Mesenchymal stem cell (in vitro differentiated cells and primary cell): ENCODE measurements around the gene C19orf33.

Experiments
- DNase-seq: peaks from one replicate; pipeline ENCODE4 v3.0.0-alpha.2; 2013
- H2AFZ ChIP-seq: one replicate; pipeline ENCODE4 v1.6.1; 2013; ENCODE audit warnings: low read depth, mild to moderate bottlenecking, control low read depth, inconsistent platforms, low read length, moderate library complexity
- H2AK5ac ChIP-seq: 2 replicates; pipeline ENCODE4 v1.6.1; 2013; ENCODE audit warnings: low read length, moderate library complexity, mild to moderate bottlenecking, inconsistent platforms; ENCODE audit not compliant: severe bottlenecking
- H2BK120ac ChIP-seq: one replicate; pipeline ENCODE4 v1.6.1; 2013; ENCODE audit warnings: low read depth, mild to moderate bottlenecking, inconsistent platforms, low read length, moderate library complexity
- H2BK12ac ChIP-seq, 2 experiments: one replicate each; pipeline ENCODE4 v1.6.1; 2013; ENCODE audit warnings: inconsistent platforms in 2 of 2, low read length in 2 of 2, mild to moderate bottlenecking in 2 of 2, moderate library complexity in 2 of 2, control low read depth in 1 of 2
- H2BK15ac ChIP-seq: one replicate; pipeline ENCODE4 v1.6.1; 2013; ENCODE audit warnings: mild to moderate bottlenecking, low read depth, inconsistent platforms; ENCODE audit not compliant: poor library complexity, severe bottlenecking
- H2BK5ac ChIP-seq: 2 replicates; pipeline ENCODE4 v1.6.1; 2013; ENCODE audit warnings: low read depth, mild to moderate bottlenecking, low read length, control low read depth, inconsistent platforms; ENCODE audit not compliant: poor library complexity, severe bottlenecking
- H3K14ac ChIP-seq, 2 experiments: one replicate each; pipeline ENCODE4 v1.6.1; 2013; ENCODE audit warnings: inconsistent platforms in 2 of 2, low read length in 2 of 2, control low read depth in 1 of 2, mild to moderate bottlenecking in 1 of 2, moderate library complexity in 1 of 2
- H3K18ac ChIP-seq, 2 experiments: one replicate each; pipeline ENCODE4 v1.6.1; 2013; ENCODE audit warnings: inconsistent platforms in 2 of 2, low read length in 2 of 2, control low read depth in 1 of 2, low read depth in 1 of 2, mild to moderate bottlenecking in 1 of 2
- H3K23ac ChIP-seq, 2 experiments: one replicate each; pipeline ENCODE4 v1.6.1; 2013; ENCODE audit warnings: inconsistent platforms in 2 of 2, low read length in 2 of 2, mild to moderate bottlenecking in 2 of 2, moderate library complexity in 2 of 2, control low read depth in 1 of 2
- H3K27ac ChIP-seq: 2 replicates; pipeline ENCODE4 v1.5.1; 2013; ENCODE audit warnings: mild to moderate bottlenecking, moderate library complexity, low read length, control low read depth, inconsistent platforms; ENCODE audit not compliant: poor library complexity, severe bottlenecking
- H3K27me3 ChIP-seq, 2 experiments: 2 replicates each; pipeline versions ENCODE4 v1.6.1 to v1.7.0; 2013; ENCODE audit warnings: low read length in 2 of 2, mild to moderate bottlenecking in 2 of 2, moderate library complexity in 2 of 2, control low read depth in 1 of 2, inconsistent platforms in 1 of 2; ENCODE audit not compliant: control insufficient read depth in 1 of 2, insufficient read depth in 1 of 2
- H3K36me3 ChIP-seq, 2 experiments: 2 replicates each; pipeline versions ENCODE4 v1.6.1 to v1.7.0; 2013; ENCODE audit warnings: low read length in 2 of 2, control low read depth in 1 of 2, inconsistent platforms in 1 of 2, low read depth in 1 of 2, mild to moderate bottlenecking in 1 of 2; ENCODE audit not compliant: insufficient read depth in 2 of 2, control insufficient read depth in 1 of 2
- H3K4ac ChIP-seq, 2 experiments: one replicate each; pipeline ENCODE4 v1.6.1; 2013; ENCODE audit warnings: inconsistent platforms in 2 of 2, low read length in 2 of 2, mild to moderate bottlenecking in 2 of 2, moderate library complexity in 2 of 2, control low read depth in 1 of 2, low read depth in 1 of 2
- H3K4me1 ChIP-seq: 2 replicates; pipeline ENCODE4 v1.6.1; 2013; ENCODE audit warnings: low read depth, low read length, control low read depth; ENCODE audit not compliant: control insufficient read depth, insufficient read depth
- H3K4me2 ChIP-seq: 2 replicates; pipeline ENCODE4 v1.6.1; 2013; ENCODE audit warnings: low read length, mild to moderate bottlenecking, inconsistent platforms; ENCODE audit not compliant: poor library complexity, severe bottlenecking
- H3K4me3 ChIP-seq, 2 experiments: 2 replicates each; pipeline versions ENCODE4 v1.5.1 to v1.7.0; 2013; ENCODE audit warnings: low read length in 2 of 2, mild to moderate bottlenecking in 2 of 2, control low read depth in 1 of 2, low read depth in 1 of 2; ENCODE audit not compliant: insufficient read depth in 1 of 2
- H3K79me1 ChIP-seq: replicated peaks from 2 replicates; pipeline ENCODE4 v1.6.1; 2013; ENCODE audit warnings: mild to moderate bottlenecking, control low read depth, low read length, inconsistent platforms; ENCODE audit not compliant: poor library complexity, severe bottlenecking
- H3K9ac ChIP-seq: 2 replicates; pipeline ENCODE4 v1.7.0; 2013; ENCODE audit warnings: mild to moderate bottlenecking, low read length, moderate library complexity
- H3K9me3 ChIP-seq: 2 replicates; pipeline ENCODE4 v1.7.0; 2013; ENCODE audit warnings: mild to moderate bottlenecking, low read length; ENCODE audit not compliant: control insufficient read depth
- H4K8ac ChIP-seq: one replicate; pipeline ENCODE4 v1.6.1; 2013; ENCODE audit warnings: inconsistent platforms, mild to moderate bottlenecking, low read length, moderate library complexity
- H4K91ac ChIP-seq: one replicate; pipeline ENCODE4 v1.6.1; 2013; ENCODE audit warnings: mild to moderate bottlenecking, low read length, inconsistent platforms
- WGBS: methylation state at CpG from one replicate; pipeline ENCODE4 v1.1.7; 2013; ENCODE audit warnings: mixed read lengths; 5-methylcytosine and 5-hydroxymethylcytosine counted together

C19orf33 gene

DNA sequence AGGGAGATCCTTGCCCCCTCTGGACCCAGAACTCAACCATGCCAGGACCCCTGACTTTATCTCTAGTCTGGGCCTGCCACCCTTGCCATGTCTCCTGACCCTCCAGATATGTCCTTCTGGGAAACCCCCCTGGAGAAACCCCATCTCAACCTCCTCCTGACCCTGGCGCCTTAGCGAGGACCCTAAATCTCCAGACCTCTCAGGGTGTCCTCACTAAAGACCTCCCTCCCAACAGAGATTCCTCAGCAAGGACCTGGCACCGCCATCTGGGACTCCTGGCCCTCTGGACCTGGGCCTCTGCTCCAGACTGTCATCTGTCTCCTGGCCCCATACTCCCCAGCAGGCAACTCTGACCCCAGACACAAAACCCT, 16.9 kb downstream of the C19orf33 start:
- no peak overlapping the region for H2BK5ac ChIP-seq
- peaks cover 0 to 15% of the 10 kb centered on the region in 2 experiments for H3K27me3 ChIP-seq
- H3K36me3 ChIP-seq = peaks cover 0 to 7% of the 10 kb centered on the region in 2 experiments
- peak overlapping the region; percentile 78 for H3K9ac ChIP-seq
- no peak overlapping the region for H3K4me2 ChIP-seq
- no peak overlapping the region for H3K4me3 ChIP-seq
- H3K27ac ChIP-seq = no peak overlapping the region
- no peak overlapping the region for H3K14ac ChIP-seq
- H3K23ac ChIP-seq = no peak overlapping the region
- no peak overlapping the region for H2AFZ ChIP-seq
- H2BK120ac ChIP-seq = no peak overlapping the region
- 98% methylated on average over 3 of the region's 3 CpGs for WGBS
- H3K18ac ChIP-seq = no peak overlapping the region
- DNase-seq = no peak
- H2BK15ac ChIP-seq = no peak overlapping the region
- no peak overlapping the region for H2BK12ac ChIP-seq
- no peak overlapping the region for H3K4ac ChIP-seq
- H4K91ac ChIP-seq = no peak overlapping the region
- no peak overlapping the region for H2AK5ac ChIP-seq
- peaks cover 19% of the 10 kb centered on the region for H3K4me1 ChIP-seq
- H3K9me3 ChIP-seq = no peaks in the 10 kb centered on the region
- no peak overlapping the region for H4K8ac ChIP-seq
- peaks cover 5% of the 10 kb centered on the region for H3K79me1 ChIP-seq

DNA sequence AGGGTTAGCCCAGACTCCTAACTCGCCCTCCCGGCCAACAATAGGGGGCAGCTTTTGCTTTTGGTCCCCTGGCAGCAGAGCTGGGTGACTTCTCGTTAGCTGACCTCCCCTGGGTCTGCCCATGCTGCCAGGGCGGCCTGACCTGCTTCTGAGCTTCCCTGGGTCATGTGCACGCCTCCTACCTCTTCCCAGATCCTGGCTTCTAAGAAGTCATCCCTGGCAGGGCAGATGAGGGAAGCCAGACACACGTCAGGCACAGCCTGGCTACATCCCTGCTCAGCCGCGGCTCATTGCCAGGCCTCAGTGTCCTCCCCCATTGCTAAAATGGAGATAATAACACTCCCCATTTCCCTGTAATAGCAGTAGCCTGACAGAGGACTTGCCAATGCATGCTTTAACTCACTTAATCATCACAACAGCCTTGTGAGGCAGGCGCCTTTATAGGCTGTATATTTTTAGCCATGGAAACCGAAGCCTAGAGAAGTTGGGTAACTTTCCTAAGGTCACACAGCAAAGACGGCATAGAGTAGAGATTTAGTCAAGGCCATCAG, 17.7 kb downstream of the C19orf33 start:
- Histone ChIP-seq H3K9ac (peak overlapping the region; percentile 51), H3K27ac (no peak overlapping the region), H3K4me2 (no peak overlapping the region), H3K14ac (no peak overlapping the region), H3K9me3 (no peaks in the 10 kb centered on the region), H3K4ac (no peak overlapping the region), H3K18ac (no peak overlapping the region), H2BK15ac (no peak overlapping the region), H3K27me3 (peaks cover 0 to 15% of the 10 kb centered on the region in 2 experiments), H3K79me1 (peaks cover 5% of the 10 kb centered on the region), H2BK5ac (no peak overlapping the region), H3K36me3 (peaks cover 0 to 14% of the 10 kb centered on the region in 2 experiments), H2AFZ (no peak overlapping the region), H2BK12ac (no peak overlapping the region), H4K8ac (no peak overlapping the region), H3K23ac (no peak overlapping the region), H4K91ac (no peak overlapping the region), H3K4me3 (no peak overlapping the region), H2AK5ac (no peak overlapping the region), H2BK120ac (no peak overlapping the region), H3K4me1 (peaks cover 16% of the 10 kb centered on the region)
- DNase-seq = peak; percentile 72
- WGBS = 73% methylated on average over 11 of the region's 11 CpGs

DNA sequence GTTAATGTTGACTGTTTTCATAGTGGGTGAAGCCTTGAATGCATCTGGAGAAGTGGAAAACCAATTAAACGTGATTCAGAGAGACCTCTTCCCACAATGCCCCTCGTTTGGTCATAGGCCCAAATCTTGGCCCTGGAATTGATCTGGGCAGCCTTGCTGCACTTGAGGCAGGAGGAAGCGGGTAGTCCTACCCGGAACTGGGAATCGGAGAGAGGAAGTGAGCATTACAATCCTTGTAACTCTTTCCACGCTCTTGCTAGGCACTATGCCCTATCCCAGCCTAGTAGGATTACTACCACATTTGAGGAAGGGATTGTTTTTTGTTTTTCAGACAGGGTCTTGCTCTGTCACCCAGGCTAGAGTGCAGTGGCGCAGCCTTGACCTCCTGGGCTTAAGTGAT, 19.2 kb downstream of the C19orf33 start:
- no peak for DNase-seq
- 78% methylated on average over 7 of the region's 7 CpGs for WGBS

DNA sequence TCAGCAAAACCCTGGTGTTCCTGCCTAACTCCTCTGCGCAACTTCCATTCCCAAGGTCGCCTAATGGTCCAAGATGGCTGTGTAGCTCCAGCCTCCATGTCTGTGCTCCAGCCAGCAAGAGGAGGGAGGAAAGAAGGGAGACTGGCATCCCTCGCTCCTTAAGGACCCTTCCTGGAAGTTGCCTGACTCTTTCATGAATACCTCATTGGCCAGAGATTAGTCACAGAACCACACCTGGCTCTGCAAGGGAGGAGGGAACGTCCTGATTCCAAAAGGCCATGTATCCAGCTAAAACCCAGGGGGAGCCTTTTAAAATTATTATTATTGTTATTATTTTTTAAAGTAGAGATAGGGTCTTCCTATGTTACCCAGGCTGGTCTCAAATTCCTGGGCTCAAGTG, 20.4 kb downstream of the C19orf33 start:
- H2AFZ ChIP-seq = no peak overlapping the region
- WGBS = 96% methylated on average over 2 of the region's 4 CpGs
- H2BK5ac ChIP-seq = no peak overlapping the region
- no peak overlapping the region for H2BK120ac ChIP-seq
- no peak overlapping the region for H3K27ac ChIP-seq
- H3K27me3 ChIP-seq = peaks cover 0 to 2% of the 10 kb centered on the region in 2 experiments
- H3K14ac ChIP-seq = no peak overlapping the region
- H4K8ac ChIP-seq = no peak overlapping the region
- no peak overlapping the region for H2BK15ac ChIP-seq
- no peak overlapping the region for H2AK5ac ChIP-seq
- no peak overlapping the region for H4K91ac ChIP-seq
- no peaks in the 10 kb centered on the region for H3K9me3 ChIP-seq
- no peak for DNase-seq
- no peak overlapping the region for H3K9ac ChIP-seq
- no peak overlapping the region for H3K18ac ChIP-seq
- H3K4ac ChIP-seq = no peak overlapping the region
- no peak overlapping the region for H3K4me3 ChIP-seq
- H2BK12ac ChIP-seq = no peak overlapping the region
- H3K23ac ChIP-seq = no peak overlapping the region
- no peak overlapping the region for H3K4me2 ChIP-seq
- H3K79me1 ChIP-seq = peaks cover 5% of the 10 kb centered on the region
- H3K4me1 ChIP-seq = peaks cover 11% of the 10 kb centered on the region
- peaks cover 5 to 31% of the 10 kb centered on the region in 2 experiments for H3K36me3 ChIP-seq

More for the DNA sequence above, 19.2 kb downstream of the C19orf33 start:
- Histone ChIP-seq H3K23ac (no peak overlapping the region), H4K8ac (no peak overlapping the region), H3K18ac (no peak overlapping the region), H2BK15ac (no peak overlapping the region), H3K36me3 (peaks cover 5 to 30% of the 10 kb centered on the region in 2 experiments), H3K4me3 (no peak overlapping the region), H3K4ac (no peak overlapping the region), H2AFZ (no peak overlapping the region), H4K91ac (no peak overlapping the region), H3K79me1 (peaks cover 5% of the 10 kb centered on the region), H3K27ac (no peak overlapping the region), H3K4me1 (peaks cover 16% of the 10 kb centered on the region), H2BK12ac (no peak overlapping the region), H3K9me3 (no peaks in the 10 kb centered on the region), H3K9ac (no peak overlapping the region), H2BK120ac (no peak overlapping the region), H3K14ac (no peak overlapping the region), H3K4me2 (no peak overlapping the region), H2AK5ac (no peak overlapping the region), H3K27me3 (peaks cover 0 to 13% of the 10 kb centered on the region in 2 experiments), H2BK5ac (no peak overlapping the region)
